ENCODE measurements around the gene NCOA7.
A peak's percentile ranks its signal among the peaks of the same experiment; 100 is the strongest.

- TF ChIP-seq CTCF (IDR thresholded peaks at IDR 0.05), result peak in 2 of 3 donors; percentile 39 to 50
- no peak for TF ChIP-seq EP300 (IDR thresholded peaks at IDR 0.05)
- TF ChIP-seq POLR2A (IDR thresholded peaks at IDR 0.05), result no peak
Measured at GRCh38 chr6:125791151-125791819, 525 bp downstream of the NCOA7 start.
